Measurements from ENCODE around the gene KLHL29. TPM values are rescaled to one million over a fixed set of nuclear protein-coding genes. Genes with fewer than 3 reads are reported as not detected.

KLHL29 gene
- total and polyA plus RNA-seq, 9 donors: 3.0 to 6.6 (median 3.9) TPM

- H3K4me3 ChIP-seq: no peak overlapping the region
- WGBS, 3 donors: 68 to 78% (median 77%) methylated on average over 13 of the region's 13 CpGs
- TF ChIP-seq EP300 (IDR thresholded peaks at IDR 0.05) (no peak), CTCF (IDR thresholded peaks at IDR 0.05) (no peak), POLR2A (IDR thresholded peaks at IDR 0.05) (no peak)
- no peaks in the 10 kb centered on the region for H3K36me3 ChIP-seq
- DNase-seq: no peak
- H3K27ac ChIP-seq: no peak overlapping the region
- intact Hi-C loops (cut with DNase I): loop anchor here in 1 of 4 donors (5.0 kb wide), 1 partner anchor 42 kb away; no protein-coding TSS in a partner anchor
- H3K9me3 ChIP-seq: no peaks in the 10 kb centered on the region
- no peaks in the 10 kb centered on the region for H3K27me3 ChIP-seq
- peaks cover 7% of the 10 kb centered on the region for H3K4me1 ChIP-seq (ENCODE audit: insufficient read depth)
These were observed 190.1 kb downstream of the KLHL29 start for GRCh38 chr2:23574919-23575654.

GRCh38 chr2:23578964-23579671 lies 194.1 kb downstream of the KLHL29 start:
- no peak overlapping the region for H3K27ac ChIP-seq
- WGBS, 3 donors: 59 to 77% (median 64%) methylated on average over 11 of the region's 11 CpGs

GRCh38 chr2:23579674-23580073 lies 194.7 kb downstream of the KLHL29 start:
- 86 to 91% (median 89%) methylated on average over 5 of the region's 5 CpGs for WGBS, 3 donors
- Histone ChIP-seq H3K27me3 (no peaks in the 10 kb centered on the region), H3K9me3 (no peaks in the 10 kb centered on the region), H3K27ac (no peak overlapping the region), H3K36me3 (no peaks in the 10 kb centered on the region), H3K4me1 (ENCODE audit: insufficient read depth) (no peaks in the 10 kb centered on the region), H3K4me3 (no peak overlapping the region)
- intact Hi-C loops (cut with DNase I): no loop called here
- DNase-seq: no peak
- TF ChIP-seq CTCF (IDR thresholded peaks at IDR 0.05) (no peak), POLR2A (IDR thresholded peaks at IDR 0.05) (no peak), EP300 (IDR thresholded peaks at IDR 0.05) (no peak)

More at GRCh38 chr2:23578964-23579671, 194.1 kb downstream of the KLHL29 start:
- Histone ChIP-seq H3K36me3 (no peaks in the 10 kb centered on the region), H3K4me3 (no peak overlapping the region), H3K27me3 (no peaks in the 10 kb centered on the region), H3K9me3 (no peaks in the 10 kb centered on the region), H3K4me1 (ENCODE audit: insufficient read depth) (no peaks in the 10 kb centered on the region)
- TF ChIP-seq POLR2A (IDR thresholded peaks at IDR 0.05): no peak
- TF ChIP-seq CTCF (IDR thresholded peaks at IDR 0.05): no peak
- no peak for TF ChIP-seq EP300 (IDR thresholded peaks at IDR 0.05)
- intact Hi-C loops (cut with DNase I): no loop called here
- DNase-seq: no peak

GRCh38 chr2:23583467-23583866 lies 198.5 kb downstream of the KLHL29 start:
- Histone ChIP-seq H3K27ac (no peak overlapping the region), H3K27me3 (no peaks in the 10 kb centered on the region), H3K9me3 (no peaks in the 10 kb centered on the region), H3K36me3 (no peaks in the 10 kb centered on the region), H3K4me1 (ENCODE audit: insufficient read depth) (no peaks in the 10 kb centered on the region), H3K4me3 (no peak overlapping the region)
- 92 to 96% (median 94%) methylated on average over 8 of the region's 8 CpGs for WGBS, 3 donors
- DNase-seq: no peak
- TF ChIP-seq POLR2A (IDR thresholded peaks at IDR 0.05) (no peak), EP300 (IDR thresholded peaks at IDR 0.05) (no peak), CTCF (IDR thresholded peaks at IDR 0.05) (no peak)
- intact Hi-C loops (cut with DNase I): no loop called here

Measured in ovary (tissue), 9 donors.